Measurements from ENCODE around the gene ARSD.

DNA sequence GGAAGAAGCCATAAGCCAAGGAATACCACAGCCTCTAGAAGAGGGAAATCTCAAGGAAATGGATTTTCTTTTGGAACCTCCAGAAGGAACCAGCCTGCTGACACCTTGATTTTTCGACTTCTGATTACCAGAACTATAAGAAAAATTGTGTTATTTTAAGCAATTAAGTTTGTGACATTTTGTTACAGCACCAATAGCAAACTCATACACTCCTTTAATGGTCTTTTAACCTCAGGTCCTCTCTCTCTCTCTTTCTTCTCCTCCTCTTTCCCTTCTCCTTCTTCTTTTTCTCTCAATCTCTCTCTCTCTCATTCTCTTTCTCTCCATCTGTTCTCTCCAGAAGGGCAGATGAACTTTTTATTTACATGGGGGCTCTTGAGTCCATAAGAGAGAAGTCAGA lies 26.3 kb downstream of the ARSD start:
- TF ChIP-seq, protein P1, sequence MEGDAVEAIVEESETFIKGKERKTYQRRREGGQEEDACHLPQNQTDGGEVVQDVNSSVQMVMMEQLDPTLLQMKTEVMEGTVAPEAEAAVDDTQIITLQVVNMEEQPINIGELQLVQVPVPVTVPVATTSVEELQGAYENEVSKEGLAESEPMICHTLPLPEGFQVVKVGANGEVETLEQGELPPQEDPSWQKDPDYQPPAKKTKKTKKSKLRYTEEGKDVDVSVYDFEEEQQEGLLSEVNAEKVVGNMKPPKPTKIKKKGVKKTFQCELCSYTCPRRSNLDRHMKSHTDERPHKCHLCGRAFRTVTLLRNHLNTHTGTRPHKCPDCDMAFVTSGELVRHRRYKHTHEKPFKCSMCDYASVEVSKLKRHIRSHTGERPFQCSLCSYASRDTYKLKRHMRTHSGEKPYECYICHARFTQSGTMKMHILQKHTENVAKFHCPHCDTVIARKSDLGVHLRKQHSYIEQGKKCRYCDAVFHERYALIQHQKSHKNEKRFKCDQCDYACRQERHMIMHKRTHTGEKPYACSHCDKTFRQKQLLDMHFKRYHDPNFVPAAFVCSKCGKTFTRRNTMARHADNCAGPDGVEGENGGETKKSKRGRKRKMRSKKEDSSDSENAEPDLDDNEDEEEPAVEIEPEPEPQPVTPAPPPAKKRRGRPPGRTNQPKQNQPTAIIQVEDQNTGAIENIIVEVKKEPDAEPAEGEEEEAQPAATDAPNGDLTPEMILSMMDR (conservative IDR thresholded peaks at IDR 0.05 in 1 of 2, IDR thresholded peaks at IDR 0.05 in 1 of 2; ENCODE audit: extremely low read depth in 1 of 2, insufficient read depth in 1 of 2, low read depth in 1 of 2, low read length in 2 of 2), result no peak
- no peak for TF ChIP-seq EZH2 (IDR thresholded peaks at IDR 0.05; ENCODE audit: borderline replicate concordance, low read length)
